K562 (cell line): ENCODE data around the gene PAAF1.

ENCODE experiments used
- EP300 ChIP-seq: IDR thresholded peaks from 2 replicates; pipeline ENCODE4 v1.6.1; 2012; ENCODE audit warnings: low read length, improper control_type of control experiment
- FOXA1 ChIP-seq: fragments of 450-650 bp; IDR thresholded peaks from 2 replicates; pipeline ENCODE4 v1.6.1; 2016; ENCODE audit warnings: mild to moderate bottlenecking, borderline replicate concordance
- GTF2F1 ChIP-seq: IDR thresholded peaks from 2 replicates; pipeline ENCODE4 v1.6.1; 2011; ENCODE audit warnings: low read depth, low read length, improper control_type of control experiment
- MCM7 ChIP-seq, 2 experiments: fragments of 450-650 bp; IDR thresholded peaks; 2 replicates each; pipeline ENCODE4 v1.6.1; 2016 to 2018
- MTF1 ChIP-seq: fragments of 250-450 bp; sonication (Bioruptor Pico); IDR thresholded peaks from 2 replicates; pipeline ENCODE4 v1.9.0; 2021; ENCODE audit warnings: moderate library complexity, mild to moderate bottlenecking, inconsistent platforms, borderline replicate concordance
- NCOR1 ChIP-seq: fragments of 450-650 bp; IDR thresholded peaks from 2 replicates; pipeline ENCODE4 v1.6.1; 2016; ENCODE audit warnings: mild to moderate bottlenecking, moderate library complexity
- NR2C2 ChIP-seq, 2 experiments: fragments of 200-800 bp in 1 of 2; sonication (Bioruptor generic) in 1 of 2; sonication (generic) in 1 of 2; formaldehyde crosslinking in 1 of 2; IDR thresholded peaks; 2 replicates each; pipeline versions ENCODE4 v1.6.1 to v1.8.0; 2016 to 2022; ENCODE audit warnings: mild to moderate bottlenecking in 1 of 2, missing compliant biosample characterization in 1 of 2, missing genetic modification characterization in 1 of 2, missing genetic modification reagents in 1 of 2
- NRF1 ChIP-seq, 2 experiments: fragments of 450-650 bp; IDR thresholded peaks in 1 of 2; conservative IDR thresholded peaks in 1 of 2; 2 replicates each; pipeline ENCODE4 v1.6.1; 2014; ENCODE audit warnings: mild to moderate bottlenecking in 2 of 2
- USF2 ChIP-seq: sonication (generic); formaldehyde crosslinking; IDR thresholded peaks from 2 replicates; pipeline ENCODE4 v1.5.0; 2020; ENCODE audit warnings: missing genetic modification reagents
- ZBTB1 ChIP-seq: sonication (generic); formaldehyde crosslinking; IDR thresholded peaks from 2 replicates; pipeline ENCODE4 v1.8.1; 2023; ENCODE audit warnings: missing genetic modification reagents, low read depth, mild to moderate bottlenecking, borderline replicate concordance
- ZFP30 ChIP-seq: fragments of 250-450 bp; sonication (Bioruptor Pico); IDR thresholded peaks from 2 replicates; pipeline ENCODE4 v1.8.0; 2022; ENCODE audit warnings: moderate library complexity, mild to moderate bottlenecking, inconsistent platforms, borderline replicate concordance
- ZNF518B ChIP-seq: fragments of 250-450 bp; sonication (Bioruptor Pico); IDR thresholded peaks from 2 replicates; pipeline ENCODE4 v1.5.0; 2021; ENCODE audit warnings: mild to moderate bottlenecking, moderate library complexity

DNA sequence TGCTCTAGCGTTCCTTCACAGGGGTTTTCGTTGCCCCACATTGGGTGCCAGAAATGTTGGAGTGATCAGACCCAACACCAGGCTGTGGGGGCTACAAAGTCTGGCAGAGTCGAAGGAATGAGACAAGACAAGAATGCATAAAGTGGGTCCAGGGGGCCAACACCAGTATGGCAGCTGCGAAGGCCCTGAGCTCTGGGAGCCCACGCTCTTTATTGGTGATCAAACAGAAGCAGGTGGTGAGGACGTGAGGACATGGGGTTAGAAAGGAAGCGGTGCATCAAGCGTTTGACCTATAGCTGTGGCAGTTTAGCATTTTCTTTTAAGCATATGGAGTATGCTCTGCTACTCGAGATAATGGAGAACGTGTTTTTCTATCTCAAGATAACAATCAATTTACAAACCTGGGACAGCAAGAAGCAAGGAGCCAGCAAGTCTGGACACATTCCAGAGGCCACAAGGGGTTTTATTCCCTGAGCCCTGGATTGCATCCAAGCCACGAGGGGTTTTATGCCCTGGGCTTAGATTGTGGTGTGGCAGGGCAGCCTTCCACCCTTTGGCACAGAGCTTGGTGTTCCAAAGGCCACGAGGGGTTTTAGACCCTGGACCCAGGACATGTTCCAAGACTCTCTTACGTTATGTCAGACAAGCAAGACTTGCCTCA is 70.1 kb downstream of the PAAF1 start:
- TF ChIP-seq ZNF518B (no peak), FOXA1 (no peak), NR2C2 (CRISPR knock-in tag; IDR thresholded peaks at IDR 0.05) (no peak), NR2C2 (tag; IDR thresholded peaks at IDR 0.05) (no peak), GTF2F1 (no peak), NRF1 (conservative IDR thresholded peaks at IDR 0.05 in 1 of 2, IDR thresholded peaks at IDR 0.05 in 1 of 2) (no peak), MCM7 (IDR thresholded peaks at IDR 0.05) (no peak), ZBTB1 (CRISPR knock-in tag) (no peak), ZFP30 (CRISPR knock-in tag) (no peak), MTF1 (CRISPR knock-in tag) (no peak), USF2 (CRISPR knock-in tag) (no peak), EP300 (no peak), NCOR1 (no peak)
